ENCODE data around the gene SP1. TPM values are rescaled to one million over a fixed set of nuclear protein-coding genes. Genes with fewer than 3 reads are reported as not detected.
"Not testable (repeated sequence)": the region's sequence is repeated elsewhere in the genome, so short reads cannot be mapped to it uniquely, and the experiment has no call there.

The SP1 gene
- total and polyA plus RNA-seq, 5 donors from 2014 or later, result 8.1 to 79.0 (median 8.4) TPM

DNA sequence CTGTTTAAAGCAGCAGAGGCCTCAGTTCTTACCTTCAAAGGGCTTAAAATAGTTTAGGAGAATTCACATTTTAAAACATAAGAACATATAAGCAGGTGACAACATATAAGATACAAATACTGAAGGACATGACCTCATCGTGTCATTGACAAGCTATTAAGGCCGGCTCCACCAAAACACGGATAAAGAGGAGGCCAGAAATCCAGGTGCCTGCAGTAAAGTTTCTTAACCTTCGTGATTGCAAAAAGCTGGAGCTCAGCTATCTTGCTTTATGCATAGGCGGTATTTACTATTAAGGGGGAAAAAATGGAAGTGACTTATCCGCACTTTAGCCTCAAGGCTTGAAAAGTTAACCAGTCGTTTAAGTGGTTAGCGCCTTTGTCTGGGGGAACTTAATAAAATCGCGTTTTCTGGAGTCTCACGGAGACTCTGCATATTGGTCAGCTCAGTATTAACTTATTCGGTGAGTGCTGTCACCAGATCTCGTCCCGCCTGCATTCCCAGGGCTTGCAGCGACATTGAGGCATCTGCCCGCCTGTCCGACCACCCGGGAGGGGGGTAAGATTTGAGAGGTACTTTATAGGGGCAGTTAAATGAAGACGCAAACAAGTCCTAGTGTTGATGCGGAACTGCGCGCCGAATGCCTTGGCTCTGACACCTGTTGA, 1.1 kb upstream of the SP1 start:
- Mint-ChIP-seq H3K27me3 (no peaks in the 10 kb centered on the region), H3K9me3 (no peaks in the 10 kb centered on the region), H3K4me1 (peaks cover 7 to 33% (median 27%) of the 10 kb centered on the region in 4 donors), H3K4me3 (no peak overlapping the region), H3K27ac (no peak overlapping the region), H3K36me3 (peaks cover 26% of the 10 kb centered on the region)
- DNase-seq (peak in 1 of 3 donors; percentile 39), ATAC-seq (ENCODE audit: low read depth in 2 of 2) (no peak)
- H3K27me3 ChIP-seq (ENCODE audit: control insufficient read depth, insufficient read depth, low read length), result no peaks in the 10 kb centered on the region
- peak overlapping the region; percentile 92 for H3K27ac ChIP-seq (ENCODE audit: insufficient read depth, low read length, poor library complexity, severe bottlenecking)
- peaks cover 21% of the 10 kb centered on the region for H3K36me3 ChIP-seq (ENCODE audit: control insufficient read depth, insufficient read depth, low read length)
- peaks cover 40% of the 10 kb centered on the region for H3K4me1 ChIP-seq (ENCODE audit: control insufficient read depth, insufficient read depth, low read length, poor library complexity, severe bottlenecking)
- H3K4me3 ChIP-seq (ENCODE audit: low read depth, low read length), result peak overlapping the region; percentile 84
- H3K9me3 ChIP-seq (ENCODE audit: control insufficient read depth in 2 of 2, low read length in 2 of 2), result no peaks in the 10 kb centered on the region

DNA sequence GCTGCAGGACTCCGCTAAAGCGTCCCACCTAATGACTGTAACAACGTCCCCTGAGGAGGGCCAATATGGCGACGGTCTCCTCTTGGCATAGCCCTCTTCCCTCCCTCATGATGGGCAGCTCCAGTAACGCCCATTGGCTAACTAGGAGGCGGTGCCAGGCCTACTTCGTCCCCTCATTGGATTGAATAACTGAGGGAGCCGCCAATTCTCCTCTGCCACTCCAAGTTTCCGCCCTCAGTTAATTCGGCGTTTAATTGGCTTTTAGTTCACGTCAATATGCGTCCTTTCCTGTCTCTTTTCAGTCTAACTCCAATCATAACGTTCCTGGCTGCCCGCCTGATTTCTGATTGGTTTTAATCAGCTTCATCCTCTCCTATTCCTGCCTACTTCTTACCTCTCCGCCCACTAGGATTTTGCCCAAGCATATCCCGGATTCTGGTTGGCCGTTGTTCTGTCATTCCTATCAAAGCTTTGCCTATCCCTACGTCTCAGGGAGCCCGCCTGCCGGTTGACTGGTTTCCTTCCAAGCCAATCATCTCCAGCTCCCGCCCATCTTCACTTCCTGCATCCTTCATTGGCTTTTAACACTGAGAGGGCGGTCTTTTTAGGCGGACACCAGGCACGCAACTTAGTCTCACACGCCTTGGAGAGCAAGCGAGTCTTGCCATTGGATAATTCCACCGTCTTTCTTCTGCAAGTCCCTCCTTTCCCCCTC, 430 bp upstream of the SP1 start:
- Mint-ChIP-seq H3K9me3 (no peaks in the 10 kb centered on the region), H3K4me1 (peaks cover 7 to 37% (median 26%) of the 10 kb centered on the region in 4 donors), H3K36me3 (peaks cover 26% of the 10 kb centered on the region), H3K4me3 (no peak overlapping the region), H3K27me3 (no peaks in the 10 kb centered on the region), H3K27ac (no peak overlapping the region)
- Histone ChIP-seq H3K4me3 (ENCODE audit: low read depth, low read length) (peak overlapping the region; percentile 84), H3K36me3 (ENCODE audit: control insufficient read depth, insufficient read depth, low read length) (peaks cover 26% of the 10 kb centered on the region), H3K27ac (ENCODE audit: insufficient read depth, low read length, poor library complexity, severe bottlenecking) (peak overlapping the region; percentile 92), H3K9me3 (ENCODE audit: control insufficient read depth in 2 of 2, low read length in 2 of 2) (no peaks in the 10 kb centered on the region), H3K4me1 (ENCODE audit: control insufficient read depth, insufficient read depth, low read length, poor library complexity, severe bottlenecking) (peaks cover 45% of the 10 kb centered on the region), H3K27me3 (ENCODE audit: control insufficient read depth, insufficient read depth, low read length) (no peaks in the 10 kb centered on the region)
- ATAC-seq (ENCODE audit: low read depth in 2 of 2), result peak; percentile 76 to 79
- peak; percentile 99 to 100 (median 99) for DNase-seq

DNA sequence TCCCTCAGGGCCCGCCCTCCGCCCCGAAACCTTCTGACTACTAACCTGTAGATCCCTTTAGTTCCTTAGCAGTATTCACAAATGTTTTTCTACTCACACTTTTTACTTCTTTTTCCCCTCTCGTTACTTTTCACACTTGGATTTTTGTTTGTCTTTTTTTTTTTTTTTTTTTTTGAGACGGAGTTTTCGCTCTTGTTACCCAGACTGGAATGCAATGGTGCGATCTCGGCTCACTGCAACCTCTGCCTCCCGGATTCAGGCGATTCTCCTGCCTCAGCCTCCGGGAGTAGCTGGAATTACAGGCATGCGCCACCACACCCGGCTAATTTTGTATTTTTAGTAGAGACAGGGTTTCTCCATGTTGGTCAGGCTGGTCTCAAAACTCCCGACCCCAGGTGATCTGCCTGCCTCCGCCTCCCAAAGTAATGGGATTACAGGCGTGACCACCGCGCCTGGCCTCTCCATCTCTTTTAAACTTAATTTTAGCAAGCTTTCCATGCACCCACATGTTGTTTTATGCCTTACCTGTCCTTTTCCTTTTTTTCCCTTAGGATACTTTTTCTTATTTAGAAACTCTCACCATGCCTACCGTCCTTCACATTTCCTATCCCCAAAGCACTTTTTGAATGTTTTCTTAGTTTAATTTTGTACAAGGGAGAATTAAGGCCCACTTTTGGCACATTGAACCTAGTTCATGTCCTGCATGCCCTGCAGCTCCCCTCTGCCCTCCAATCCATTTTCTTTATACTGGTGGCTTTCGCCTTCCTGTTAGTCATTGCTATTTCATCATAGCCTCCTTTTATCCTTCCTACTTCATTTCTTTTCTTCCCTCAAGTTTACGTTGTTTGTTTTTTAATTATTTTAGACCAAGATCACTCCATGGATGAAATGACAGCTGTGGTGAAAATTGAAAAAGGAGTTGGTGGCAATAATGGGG, 1.1 kb downstream of the SP1 start:
- Mint-ChIP-seq H3K36me3 (peaks cover 28% of the 10 kb centered on the region), H3K27me3 (no peaks in the 10 kb centered on the region), H3K27ac (peak overlapping the region; percentile 16 to 92 (median 88)), H3K9me3 (no peaks in the 10 kb centered on the region), H3K4me3 (peak overlapping the region; percentile 88 to 97 (median 94)), H3K4me1 (peaks cover 7 to 49% (median 30%) of the 10 kb centered on the region in 4 donors)
- H3K36me3 ChIP-seq (ENCODE audit: control insufficient read depth, insufficient read depth, low read length), result peaks cover 29% of the 10 kb centered on the region
- DNase-seq (no peak), ATAC-seq (ENCODE audit: low read depth in 2 of 2) (no peak)
- H3K4me3 ChIP-seq (ENCODE audit: low read depth, low read length), result peak overlapping the region; percentile 83
- H3K27me3 ChIP-seq (ENCODE audit: control insufficient read depth, insufficient read depth, low read length), result no peaks in the 10 kb centered on the region
- H3K4me1 ChIP-seq (ENCODE audit: control insufficient read depth, insufficient read depth, low read length, poor library complexity, severe bottlenecking), result peaks cover 54% of the 10 kb centered on the region
- H3K9me3 ChIP-seq (ENCODE audit: control insufficient read depth in 2 of 2, low read length in 2 of 2), result no peaks in the 10 kb centered on the region
- H3K27ac ChIP-seq (ENCODE audit: insufficient read depth, low read length, poor library complexity, severe bottlenecking), result peak overlapping the region; percentile 71

DNA sequence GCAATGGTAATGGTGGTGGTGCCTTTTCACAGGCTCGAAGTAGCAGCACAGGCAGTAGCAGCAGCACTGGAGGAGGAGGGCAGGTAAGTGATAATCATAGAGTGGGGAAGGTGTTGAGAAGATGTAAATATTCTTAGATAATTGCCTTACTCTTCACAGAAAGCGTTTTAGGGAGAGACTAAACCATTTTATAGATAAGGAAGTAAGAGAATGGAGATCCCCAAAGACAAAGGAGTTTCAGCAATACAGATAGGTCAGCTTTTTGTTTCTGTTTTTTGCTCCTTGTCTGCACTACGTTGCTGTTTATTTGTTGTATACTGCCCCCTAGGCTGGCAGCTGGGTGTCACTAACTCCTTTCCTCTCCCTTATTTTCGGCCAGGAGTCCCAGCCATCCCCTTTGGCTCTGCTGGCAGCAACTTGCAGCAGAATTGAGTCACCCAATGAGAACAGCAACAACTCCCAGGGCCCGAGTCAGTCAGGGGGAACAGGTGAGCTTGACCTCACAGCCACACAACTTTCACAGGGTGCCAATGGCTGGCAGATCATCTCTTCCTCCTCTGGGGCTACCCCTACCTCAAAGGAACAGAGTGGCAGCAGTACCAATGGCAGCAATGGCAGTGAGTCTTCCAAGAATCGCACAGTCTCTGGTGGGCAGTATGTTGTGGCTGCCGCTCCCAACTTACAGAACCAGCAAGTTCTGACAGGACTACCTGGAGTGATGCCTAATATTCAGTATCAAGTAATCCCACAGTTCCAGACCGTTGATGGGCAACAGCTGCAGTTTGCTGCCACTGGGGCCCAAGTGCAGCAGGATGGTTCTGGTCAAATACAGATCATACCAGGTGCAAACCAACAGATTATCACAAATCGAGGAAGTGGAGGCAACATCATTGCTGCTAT, 2.0 kb downstream of the SP1 start:
- H3K36me3 Mint-ChIP-seq, result peaks cover 31% of the 10 kb centered on the region

GRCh38 chr12:53383258-53383657, 3.3 kb downstream of the SP1 start:
- Histone ChIP-seq H3K4me3 (ENCODE audit: low read depth, low read length) (peak overlapping the region; percentile 83), H3K27ac (ENCODE audit: insufficient read depth, low read length, poor library complexity, severe bottlenecking) (no peak overlapping the region), H3K9me3 (ENCODE audit: control insufficient read depth in 2 of 2, low read length in 2 of 2) (no peaks in the 10 kb centered on the region), H3K36me3 (ENCODE audit: control insufficient read depth, insufficient read depth, low read length) (peaks cover 39% of the 10 kb centered on the region), H3K4me1 (ENCODE audit: control insufficient read depth, insufficient read depth, low read length, poor library complexity, severe bottlenecking) (peaks cover 70% of the 10 kb centered on the region), H3K27me3 (ENCODE audit: control insufficient read depth, insufficient read depth, low read length) (no peaks in the 10 kb centered on the region)
- H3K27me3 Mint-ChIP-seq, result no peaks in the 10 kb centered on the region
- no peak for ATAC-seq (ENCODE audit: low read depth in 2 of 2)
- H3K27ac Mint-ChIP-seq, result peak overlapping the region in 2 of 3 donors; percentile 19 to 65
- no peak for DNase-seq
- H3K4me3 Mint-ChIP-seq, result peak overlapping the region; percentile 86 to 97 (median 90)
- no peaks in the 10 kb centered on the region for H3K9me3 Mint-ChIP-seq
- H3K36me3 Mint-ChIP-seq, result peaks cover 40% of the 10 kb centered on the region
- peaks cover 16 to 70% (median 46%) of the 10 kb centered on the region in 4 donors for H3K4me1 Mint-ChIP-seq

More for the DNA sequence above, 2.0 kb downstream of the SP1 start:
- no peaks in the 10 kb centered on the region for H3K9me3 Mint-ChIP-seq
- H3K9me3 ChIP-seq (ENCODE audit: control insufficient read depth in 2 of 2, low read length in 2 of 2), result no peaks in the 10 kb centered on the region
- H3K36me3 ChIP-seq (ENCODE audit: control insufficient read depth, insufficient read depth, low read length), result peaks cover 34% of the 10 kb centered on the region
- H3K27me3 Mint-ChIP-seq, result no peaks in the 10 kb centered on the region
- H3K27ac ChIP-seq (ENCODE audit: insufficient read depth, low read length, poor library complexity, severe bottlenecking), result peak overlapping the region; percentile 71
- peak overlapping the region; percentile 88 to 97 (median 94) for H3K4me3 Mint-ChIP-seq
- DNase-seq (peak; percentile 22 to 64 (median 50)), ATAC-seq (ENCODE audit: low read depth in 2 of 2) (no peak)
- H3K27me3 ChIP-seq (ENCODE audit: control insufficient read depth, insufficient read depth, low read length), result no peaks in the 10 kb centered on the region
- H3K27ac Mint-ChIP-seq, result peak overlapping the region; percentile 86 to 92 (median 88)
- H3K4me3 ChIP-seq (ENCODE audit: low read depth, low read length), result peak overlapping the region; percentile 83
- H3K4me1 ChIP-seq (ENCODE audit: control insufficient read depth, insufficient read depth, low read length, poor library complexity, severe bottlenecking), result peaks cover 57% of the 10 kb centered on the region
- peaks cover 8 to 58% (median 36%) of the 10 kb centered on the region in 4 donors for H3K4me1 Mint-ChIP-seq

DNA sequence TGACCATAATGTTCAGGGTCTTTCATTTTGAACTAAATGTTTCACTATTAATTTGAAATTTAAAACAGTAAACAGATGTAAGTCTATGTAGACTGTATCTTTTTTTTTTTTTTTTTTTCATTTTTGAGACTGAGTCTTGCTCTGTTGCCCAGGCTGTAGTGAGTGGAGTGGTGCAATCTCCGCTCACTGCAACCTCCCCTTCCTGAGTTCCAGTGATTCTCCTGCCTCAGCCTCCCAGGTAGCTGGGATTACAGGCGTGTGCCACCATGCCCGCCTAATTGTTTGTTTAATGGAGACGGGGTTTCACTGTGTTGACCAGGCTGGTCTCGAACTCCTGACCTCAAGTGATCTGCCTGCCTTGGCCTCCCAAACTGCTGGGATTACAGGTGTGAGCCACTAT, 6.4 kb downstream of the SP1 start:
- not testable (repeated sequence) for H3K27me3 ChIP-seq (ENCODE audit: control insufficient read depth, insufficient read depth, low read length); H3K9me3 Mint-ChIP-seq; H3K27me3 Mint-ChIP-seq; H3K9me3 ChIP-seq (ENCODE audit: control insufficient read depth in 2 of 2, low read length in 2 of 2); H3K27ac ChIP-seq (ENCODE audit: insufficient read depth, low read length, poor library complexity, severe bottlenecking); ATAC-seq (ENCODE audit: low read depth in 2 of 2); DNase-seq
- peaks cover 32 to 91% (median 61%) of the 10 kb centered on the region in 4 donors for H3K4me1 Mint-ChIP-seq
- Histone ChIP-seq H3K36me3 (ENCODE audit: control insufficient read depth, insufficient read depth, low read length) (peaks cover 39% of the 10 kb centered on the region), H3K4me3 (ENCODE audit: low read depth, low read length) (peak overlapping the region; percentile 76), H3K4me1 (ENCODE audit: control insufficient read depth, insufficient read depth, low read length, poor library complexity, severe bottlenecking) (peaks cover 76% of the 10 kb centered on the region)
- H3K4me3 Mint-ChIP-seq, result peak overlapping the region; percentile 69 to 88 (median 72)
- peaks cover 40% of the 10 kb centered on the region for H3K36me3 Mint-ChIP-seq
- H3K27ac Mint-ChIP-seq, result peak overlapping the region in 1 of 3 donors; percentile 77
